Anterior cingulate cortex (tissue), 58 donors: ENCODE measurements around the gene MRPL39.

ENCODE experiments used
- DNase-seq, 58 donors: peaks; one replicate each; lab custom pipeline; 2025; lab: John Stamatoyannopoulos, UW

MRPL39 gene

GRCh38 chr21:25550352-25551120, 56.7 kb downstream of the MRPL39 start:
- no peak for DNase-seq

- no peak for DNase-seq
Measured at GRCh38 chr21:25541042-25541441, 66.2 kb downstream of the MRPL39 start.

- DNase-seq: no peak
Measured at GRCh38 chr21:25539606-25540005, 67.7 kb downstream of the MRPL39 start.

GRCh38 chr21:25537174-25537573, 70.1 kb downstream of the MRPL39 start:
- DNase-seq: no peak

- DNase-seq: no peak
Measured at GRCh38 chr21:25536752-25537151, 70.5 kb downstream of the MRPL39 start.

- no peak for DNase-seq
Measured at GRCh38 chr21:25535849-25536248, 71.4 kb downstream of the MRPL39 start.
